Activated T-helper 1 cell treated with anti-CD3 and anti-CD28 coated beads, Interleukin-2, amount 50 U/mL, for 16 hours (primary cell): Measurements from ENCODE around the gene CGREF1.
"Not testable (repeated sequence)": the region's sequence is repeated elsewhere in the genome, so short reads cannot be mapped to it uniquely, and the experiment has no call there.

ENCODE experiments used
- DNase-seq, 2 donors: peaks; one replicate each; pipeline ENCODE4 v3.0.0-alpha.2; 2020; ENCODE audit warnings: low read depth in 1 of 2, low spot score in 1 of 2

CGREF1 gene

GRCh38 chr2:27076323-27076722 is 42.6 kb downstream of the CGREF1 start:
- DNase-seq: no peak

GRCh38 chr2:27075566-27075871 is 43.4 kb downstream of the CGREF1 start:
- not testable (repeated sequence) for DNase-seq

GRCh38 chr2:27074738-27075565 is 44.0 kb downstream of the CGREF1 start:
- DNase-seq: peak in 1 of 2 donors; percentile 34

DNA sequence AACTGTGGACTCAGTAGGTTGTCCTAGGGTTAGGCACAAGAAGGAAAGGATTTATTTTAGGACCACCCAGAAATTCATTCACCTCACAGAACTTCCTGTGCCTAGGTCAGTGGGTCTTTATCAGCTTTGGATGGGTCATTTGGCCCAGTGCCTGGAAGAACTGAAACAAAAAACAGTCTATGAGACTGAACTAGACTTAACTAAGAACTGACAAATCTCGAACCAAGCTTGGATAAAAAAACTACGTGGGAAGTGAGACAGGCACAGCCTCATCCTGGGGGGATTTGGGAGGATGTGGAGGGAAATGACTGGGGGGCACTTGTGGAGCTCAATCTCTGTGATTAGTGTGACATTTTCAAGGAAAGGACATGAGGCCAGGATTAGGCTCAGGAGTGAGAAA is 45.1 kb downstream of the CGREF1 start:
- DNase-seq: no peak

DNA sequence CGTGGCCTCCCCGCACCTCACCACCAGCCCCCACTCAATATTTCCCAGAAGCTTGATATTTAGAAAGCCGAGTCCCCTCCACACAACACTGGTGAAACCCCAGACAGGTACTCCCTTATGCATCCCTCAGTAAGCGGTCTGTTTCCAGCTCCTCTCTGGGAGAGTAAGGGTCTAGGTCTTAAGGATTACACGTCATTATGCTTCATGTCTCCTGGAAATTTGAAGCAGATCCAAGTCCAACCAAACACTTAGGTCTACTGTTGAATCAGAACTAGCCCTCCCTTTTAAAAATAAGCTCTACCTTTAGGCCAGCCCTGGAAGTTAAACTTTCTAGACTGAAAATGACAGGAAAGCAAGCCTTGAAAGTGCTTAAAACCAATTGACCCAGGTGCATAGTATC is 46.0 kb downstream of the CGREF1 start:
- DNase-seq: no peak

- DNase-seq: no peak
Observed at GRCh38 chr2:27071990-27072830, 46.7 kb downstream of the CGREF1 start.

DNA sequence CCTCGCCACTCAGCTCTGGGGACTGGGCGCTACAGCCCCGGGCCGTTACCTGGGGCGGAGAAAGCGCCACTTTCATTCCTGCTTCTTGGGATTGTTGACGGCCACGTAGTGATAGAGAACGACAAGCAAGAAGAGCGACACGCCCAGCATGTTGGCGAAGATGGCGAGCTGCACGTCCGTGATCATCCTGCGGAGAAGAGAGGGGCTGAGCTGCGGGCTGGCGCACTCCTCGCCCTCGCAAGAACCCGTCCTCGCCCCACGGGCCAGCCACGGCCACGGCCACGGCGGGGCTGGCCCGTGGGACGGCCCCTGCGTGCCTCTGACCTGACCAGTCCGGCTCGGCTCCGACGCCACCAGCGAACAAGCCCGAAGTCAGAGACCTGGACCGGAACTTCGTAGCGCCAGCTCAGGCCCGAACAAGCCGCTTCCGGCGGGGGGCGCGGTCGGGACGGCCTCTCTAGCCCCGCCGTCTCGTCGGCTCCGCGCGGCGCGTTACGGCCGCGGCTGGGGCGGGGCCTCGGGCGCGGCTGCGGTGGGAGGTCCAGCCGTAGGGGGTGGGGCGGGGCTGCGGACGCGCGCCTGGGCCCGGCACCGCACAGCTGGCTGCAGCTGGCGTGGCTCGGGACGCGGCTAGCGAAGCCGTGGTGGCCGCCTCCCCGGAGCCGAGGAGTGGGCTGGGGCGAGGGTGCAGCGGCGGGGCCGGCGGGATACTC is 47.5 kb downstream of the CGREF1 start, which contains the start of gene OST4:
Gene OST4, minus strand, starts transcription at position 378 of the 713 bp plus-strand sequence.
- DNase-seq: peak; percentile 75 to 88

DNA sequence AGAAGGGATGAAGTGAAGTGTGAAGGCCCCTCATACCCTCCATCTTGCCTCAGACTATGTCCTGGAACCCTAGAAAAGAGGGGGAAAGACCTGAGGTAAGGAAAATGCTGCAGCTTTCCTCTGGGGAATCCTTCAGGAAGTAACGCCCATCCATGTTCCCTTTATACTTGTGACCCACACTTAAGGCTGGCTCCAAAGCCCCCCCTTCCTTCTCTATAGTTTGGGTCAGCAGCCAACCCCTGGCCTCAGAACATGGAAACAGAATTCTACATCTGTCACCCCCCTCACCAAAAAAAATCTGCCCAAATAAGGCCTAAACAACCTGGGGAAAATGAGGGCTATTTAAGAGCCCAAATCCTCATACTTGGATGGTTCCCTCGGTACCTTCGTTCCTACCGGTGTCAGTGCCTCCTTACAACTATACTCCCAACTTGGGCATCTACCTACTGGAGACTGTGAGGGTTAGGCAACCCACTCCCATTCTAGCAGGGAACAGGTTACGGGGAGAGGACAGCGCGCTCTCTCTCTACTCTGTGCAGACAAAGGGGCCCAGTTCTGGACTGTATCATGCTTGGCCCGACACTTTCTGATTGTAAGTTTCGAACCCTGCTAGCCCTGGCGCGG is 48.2 kb downstream of the CGREF1 start:
- DNase-seq: no peak

DNA sequence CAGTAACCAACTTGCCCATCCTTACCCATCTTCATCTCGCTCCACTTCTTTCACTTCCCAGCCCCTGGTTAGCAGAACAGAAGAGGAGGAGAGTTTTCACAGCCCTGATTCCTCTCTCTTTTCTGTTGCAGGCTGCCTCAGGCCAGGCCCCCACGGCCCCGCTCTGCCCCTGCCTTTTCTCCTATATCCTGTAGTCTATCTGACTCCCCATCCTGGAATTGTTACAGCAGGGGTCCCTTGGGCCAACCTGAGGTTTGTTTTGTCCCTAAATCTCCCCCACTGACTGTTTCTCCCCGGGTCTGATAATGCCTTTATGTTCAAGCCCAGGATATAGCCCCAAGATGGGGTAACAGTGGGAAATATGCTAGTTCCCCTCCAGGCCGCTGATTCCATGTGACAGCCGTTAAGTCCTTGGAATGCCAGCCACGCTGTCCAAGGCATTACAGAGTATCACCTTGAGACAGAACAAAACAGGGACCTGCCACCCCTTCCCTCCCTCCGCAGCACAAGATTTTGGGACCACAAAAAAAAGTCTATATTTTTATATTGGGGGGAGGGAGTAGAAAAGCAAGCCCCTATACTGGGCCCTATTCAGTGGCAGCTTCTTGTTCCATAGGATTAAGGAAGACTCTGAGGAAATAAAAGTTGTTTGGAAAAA is 48.8 kb downstream of the CGREF1 start:
- DNase-seq: no peak

DNA sequence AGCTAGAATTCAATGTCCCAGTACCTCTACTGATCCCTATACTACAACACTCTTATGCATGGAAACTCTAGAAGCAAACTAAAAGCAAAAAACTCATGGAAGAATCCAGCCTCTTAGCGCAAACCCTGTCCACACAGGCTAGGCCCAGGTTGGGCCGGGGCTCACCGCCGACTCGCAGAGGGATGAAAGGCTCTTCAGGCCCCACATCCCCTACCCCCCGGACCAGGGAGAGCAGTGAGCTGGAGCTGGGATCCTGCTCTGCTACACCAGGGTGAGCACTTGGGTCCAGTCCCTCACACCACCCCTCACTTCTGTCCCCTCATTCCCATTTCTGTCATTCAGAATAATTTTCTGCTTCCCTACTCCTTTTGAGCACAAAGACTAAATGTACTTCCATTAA is 49.5 kb downstream of the CGREF1 start:
- DNase-seq: no peak

GRCh38 chr2:27067385-27067784 is 51.5 kb downstream of the CGREF1 start:
- DNase-seq: no peak

DNA sequence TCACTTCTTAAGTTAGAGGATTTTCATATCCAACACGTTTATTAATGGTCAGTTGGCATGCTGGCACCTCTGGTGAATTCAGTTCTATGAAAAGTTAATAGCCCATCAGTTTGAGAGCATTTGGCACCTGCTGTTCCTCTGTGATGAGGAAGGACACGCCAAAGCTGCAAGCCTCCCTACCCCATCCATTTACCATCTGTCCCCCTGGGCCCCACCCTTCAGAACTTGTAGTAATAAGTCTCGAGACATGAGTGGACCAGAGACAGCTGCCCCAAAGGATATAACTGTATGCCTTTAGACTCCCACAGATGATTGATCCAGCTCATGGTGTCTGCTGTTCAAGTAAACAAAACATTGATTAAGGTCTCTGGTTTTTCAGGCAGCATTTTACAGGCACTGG is 53.8 kb downstream of the CGREF1 start:
- DNase-seq: no peak

DNA sequence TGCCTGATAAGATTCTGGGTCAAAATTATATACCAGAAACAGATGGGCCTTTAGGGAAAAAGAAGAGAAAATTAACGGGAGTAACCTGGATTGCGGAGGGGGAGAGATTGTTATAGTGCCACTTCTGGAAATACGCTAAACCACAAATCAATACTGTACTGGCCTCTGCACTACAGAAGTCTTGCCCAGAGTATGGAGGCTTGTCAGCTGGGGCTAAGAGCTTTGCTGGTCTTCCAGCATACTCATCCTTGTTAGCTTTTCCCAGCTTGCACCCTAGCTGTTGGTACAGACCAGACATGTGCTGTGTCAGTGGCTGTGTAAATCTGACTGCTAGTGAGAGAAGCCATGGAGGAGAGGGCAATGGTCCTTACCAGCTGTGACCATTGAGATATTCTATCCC is 58.6 kb downstream of the CGREF1 start:
- no peak for DNase-seq

DNA sequence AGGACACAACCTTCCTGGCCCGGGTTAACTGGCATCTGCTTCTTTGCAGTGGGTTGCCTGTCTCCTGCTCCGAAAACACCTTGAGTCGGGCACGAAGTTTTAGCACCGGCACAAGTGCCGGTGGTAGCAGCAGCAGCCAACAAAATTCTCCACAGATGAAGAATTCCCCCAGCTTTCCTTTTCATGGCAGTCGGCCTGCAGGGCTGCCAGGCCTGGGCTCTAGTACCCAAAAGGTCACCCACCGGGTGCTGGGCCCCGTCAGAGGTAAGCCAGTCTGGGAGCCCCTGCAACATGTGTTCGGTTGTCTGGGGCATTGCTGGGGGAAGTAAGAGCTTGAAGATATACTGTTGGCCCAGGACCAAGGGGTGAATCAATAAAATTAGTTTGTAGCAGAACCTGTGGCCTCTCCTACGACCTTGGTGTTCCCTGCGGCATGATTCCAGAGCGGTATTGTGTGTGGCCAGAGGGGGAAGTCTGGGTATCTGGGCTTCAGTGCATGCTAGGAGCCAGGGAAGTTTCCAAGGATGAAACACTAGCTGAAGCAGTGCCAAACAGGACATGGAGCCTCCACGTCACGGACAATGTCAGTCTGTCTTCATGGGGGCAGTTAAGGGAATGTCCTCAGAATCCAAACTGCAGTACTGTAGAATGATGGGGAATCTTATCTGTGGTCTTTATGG is 59.6 kb downstream of the CGREF1 start:
- no peak for DNase-seq

- no peak for DNase-seq
Observed at GRCh38 chr2:27058210-27058609, 60.7 kb downstream of the CGREF1 start.

DNA sequence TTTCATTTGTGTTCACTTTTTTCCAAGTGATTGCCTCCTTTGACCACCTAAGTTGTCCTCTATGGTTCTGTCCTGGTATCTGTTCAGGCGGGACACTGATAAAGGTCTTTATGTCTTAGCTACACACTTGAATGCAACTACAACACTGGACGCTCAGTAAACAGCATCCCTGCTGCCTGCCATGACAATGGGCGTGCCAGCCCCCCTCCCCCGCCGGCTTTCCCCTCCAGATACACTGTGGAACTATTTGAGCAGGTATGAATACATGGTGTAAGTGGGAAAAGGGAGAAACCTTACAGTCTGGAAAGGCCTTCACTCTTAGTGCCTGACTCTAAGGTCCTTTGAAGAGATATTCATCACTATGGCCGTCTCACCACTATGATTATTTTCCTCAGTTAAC is 61.7 kb downstream of the CGREF1 start:
- no peak for DNase-seq

DNA sequence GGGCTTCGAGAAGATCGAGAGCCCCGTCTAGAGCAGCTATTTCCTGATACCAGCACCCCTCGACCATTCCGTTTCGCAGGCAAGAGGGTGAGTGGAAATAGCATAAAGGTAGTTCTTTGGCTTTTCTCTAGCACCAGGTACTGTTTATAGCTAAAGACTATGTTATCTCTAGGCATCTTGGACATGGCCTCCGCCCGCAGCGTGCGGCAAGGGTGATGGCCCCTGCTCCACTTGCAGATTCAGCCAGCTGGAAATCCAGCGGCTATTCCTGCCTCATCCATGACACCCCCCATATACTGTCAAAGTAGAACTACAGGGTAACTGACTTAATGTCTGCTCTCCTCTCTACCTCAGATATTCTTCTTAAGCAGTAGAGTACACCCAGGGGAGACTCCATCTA is 64.2 kb downstream of the CGREF1 start:
- no peak for DNase-seq

DNA sequence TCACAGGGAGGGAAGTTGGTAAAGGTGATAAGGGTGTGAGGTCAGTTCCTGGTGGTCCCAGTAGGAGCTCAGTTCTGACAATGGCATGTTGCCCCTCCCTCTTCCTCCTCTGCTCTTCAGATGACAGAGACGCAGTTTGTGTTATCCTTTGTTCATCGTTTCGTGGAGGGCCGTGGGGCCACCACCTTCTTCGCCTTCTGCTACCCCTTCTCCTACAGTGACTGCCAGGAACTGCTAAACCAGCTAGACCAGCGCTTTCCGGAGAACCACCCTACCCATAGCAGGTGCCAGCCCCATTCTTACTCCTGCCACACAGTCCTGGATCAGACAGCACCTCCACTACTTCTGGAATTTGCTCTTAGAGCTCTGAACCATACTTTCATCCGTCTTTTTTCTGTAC is 65.2 kb downstream of the CGREF1 start:
- no peak for DNase-seq

DNA sequence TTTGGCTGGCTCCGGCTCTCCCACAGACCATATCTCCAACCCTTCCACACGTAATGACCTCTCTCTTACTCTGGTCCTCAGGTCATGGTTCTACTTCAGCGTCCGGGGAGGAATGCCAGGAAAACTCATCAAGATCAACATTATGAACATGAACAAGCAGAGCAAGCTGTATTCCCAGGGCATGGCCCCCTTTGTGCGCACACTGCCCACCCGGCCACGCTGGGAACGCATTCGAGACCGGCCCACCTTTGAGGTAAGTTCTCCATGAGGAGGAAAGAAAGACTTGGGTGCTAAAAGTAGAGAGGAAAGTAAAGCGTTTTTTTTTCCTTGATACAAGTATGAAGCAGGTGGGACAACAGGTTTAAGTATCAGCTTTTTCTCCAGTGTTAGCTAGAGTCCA is 65.6 kb downstream of the CGREF1 start:
- no peak for DNase-seq
